Hematopoietic multipotent progenitor cell treated with erythropoietin and hydrocortisone succinate and interleukin-3 and kit ligand, for 8 days (in vitro differentiated cells): Measurements from ENCODE around the gene PEX3.
"Not testable (repeated sequence)": the region's sequence is repeated elsewhere in the genome, so short reads cannot be mapped to it uniquely, and the experiment has no call there.

Experiments used
- DNase-seq: peaks from one replicate; pipeline ENCODE4 v3.0.0-alpha.2; 2015

Gene PEX3, protein sequence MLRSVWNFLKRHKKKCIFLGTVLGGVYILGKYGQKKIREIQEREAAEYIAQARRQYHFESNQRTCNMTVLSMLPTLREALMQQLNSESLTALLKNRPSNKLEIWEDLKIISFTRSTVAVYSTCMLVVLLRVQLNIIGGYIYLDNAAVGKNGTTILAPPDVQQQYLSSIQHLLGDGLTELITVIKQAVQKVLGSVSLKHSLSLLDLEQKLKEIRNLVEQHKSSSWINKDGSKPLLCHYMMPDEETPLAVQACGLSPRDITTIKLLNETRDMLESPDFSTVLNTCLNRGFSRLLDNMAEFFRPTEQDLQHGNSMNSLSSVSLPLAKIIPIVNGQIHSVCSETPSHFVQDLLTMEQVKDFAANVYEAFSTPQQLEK

DNA sequence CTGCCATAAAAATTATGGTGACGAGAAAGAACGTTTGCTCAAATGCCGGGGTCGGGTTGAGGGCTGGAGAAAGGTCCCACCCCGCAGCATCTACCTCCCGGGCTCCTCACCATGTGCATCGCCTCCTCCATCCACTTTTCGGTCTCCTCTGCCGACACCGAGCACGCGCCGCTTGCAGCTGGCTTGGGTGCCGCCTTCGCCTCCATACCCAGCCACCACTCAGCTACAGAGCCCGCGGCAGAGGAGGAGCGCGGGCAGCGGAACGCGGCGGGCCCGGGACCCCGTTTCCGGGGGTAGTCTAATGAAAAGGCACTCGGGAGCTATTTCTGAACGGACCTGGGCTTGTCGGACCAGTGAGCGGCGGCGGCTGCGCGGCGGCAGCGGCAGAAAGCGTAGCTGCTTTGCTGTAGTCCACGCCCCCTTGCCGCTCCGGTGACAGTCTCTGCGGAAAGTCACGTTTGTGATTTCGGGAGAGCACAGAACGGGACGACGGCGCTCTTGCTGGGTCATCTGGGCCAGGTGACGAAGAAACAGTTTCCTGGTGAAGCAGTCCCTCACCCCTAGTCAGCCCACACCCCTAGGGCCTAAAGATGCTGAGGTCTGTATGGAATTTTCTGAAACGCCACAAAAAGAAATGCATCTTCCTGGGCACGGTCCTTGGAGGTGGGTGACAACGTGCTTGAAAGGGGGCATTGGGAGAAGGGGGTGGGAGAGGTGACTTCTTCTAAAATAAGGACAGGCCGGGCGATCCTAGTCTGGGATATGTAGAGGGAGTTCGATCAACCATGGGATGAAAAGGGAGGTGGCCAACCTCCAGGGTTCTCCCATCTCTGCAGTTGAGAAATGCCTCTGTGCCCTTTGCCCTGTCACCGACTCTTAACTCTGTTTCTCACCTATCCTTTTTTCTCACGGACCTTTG is at the start of gene PEX3, which contains the start of gene ADAT2:
TSS of gene PEX3 (plus strand) at position 353 of the 919 bp plus-strand sequence. CDS start at position 591, 238 bp downstream.
TSS of gene ADAT2 (minus strand) at position 243 of the 919 bp plus-strand sequence. CDS start at position 206, 37 bp downstream.
- peak; percentile 93 for DNase-seq

DNA sequence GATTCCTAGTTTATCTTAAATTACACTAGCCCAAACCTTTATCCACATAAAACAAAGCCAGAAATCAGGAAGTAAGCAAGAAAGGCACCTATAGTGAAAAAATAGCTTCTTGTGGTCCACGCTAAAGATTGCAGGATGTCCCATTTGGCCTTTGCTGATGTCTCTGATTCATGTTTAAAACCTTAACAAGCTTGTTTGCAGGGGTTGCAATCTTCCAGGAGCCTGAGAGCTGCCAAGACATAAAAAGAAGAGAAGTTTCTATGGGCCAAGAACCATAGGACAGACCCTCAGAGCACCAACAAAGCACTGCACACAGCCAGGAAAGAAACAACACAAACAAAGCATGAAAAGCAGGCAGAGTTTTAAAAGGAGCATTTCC is 49.5 kb upstream of the PEX3 start:
- DNase-seq: no peak

DNA sequence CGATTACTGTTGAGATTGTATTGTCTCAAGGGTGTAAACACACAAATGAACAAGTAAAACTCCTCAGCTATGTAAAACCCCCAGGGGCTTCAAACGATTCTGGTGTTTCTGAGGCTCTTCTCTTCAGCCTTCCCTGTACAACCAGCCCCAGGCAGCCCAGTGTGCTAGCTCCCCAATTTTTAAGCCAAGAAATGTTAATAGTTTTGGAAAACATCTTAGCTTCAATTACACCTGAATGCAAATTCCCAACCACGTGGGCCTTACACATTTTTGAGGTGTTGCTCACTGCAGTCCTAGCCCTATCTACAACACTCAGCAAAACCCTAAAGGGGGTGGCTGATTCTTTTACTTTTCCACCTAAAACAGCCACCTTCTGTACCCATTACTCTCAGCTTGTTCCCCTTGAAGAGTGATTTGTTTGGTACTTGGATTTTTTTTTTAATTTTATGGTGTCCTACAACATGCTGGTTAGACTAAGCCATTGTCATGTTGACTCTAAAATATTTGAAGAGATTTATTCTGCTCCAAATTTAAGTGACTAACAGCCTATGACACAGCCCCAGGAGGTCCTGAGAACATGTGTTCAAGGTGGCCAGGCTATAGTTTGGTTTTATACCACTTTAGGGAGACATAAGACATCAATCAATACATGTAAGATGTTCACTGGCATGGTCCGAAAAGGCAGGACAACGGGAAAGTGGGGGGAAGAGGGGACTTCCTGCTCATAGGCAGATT is 48.8 kb upstream of the PEX3 start:
- DNase-seq: no peak

DNA sequence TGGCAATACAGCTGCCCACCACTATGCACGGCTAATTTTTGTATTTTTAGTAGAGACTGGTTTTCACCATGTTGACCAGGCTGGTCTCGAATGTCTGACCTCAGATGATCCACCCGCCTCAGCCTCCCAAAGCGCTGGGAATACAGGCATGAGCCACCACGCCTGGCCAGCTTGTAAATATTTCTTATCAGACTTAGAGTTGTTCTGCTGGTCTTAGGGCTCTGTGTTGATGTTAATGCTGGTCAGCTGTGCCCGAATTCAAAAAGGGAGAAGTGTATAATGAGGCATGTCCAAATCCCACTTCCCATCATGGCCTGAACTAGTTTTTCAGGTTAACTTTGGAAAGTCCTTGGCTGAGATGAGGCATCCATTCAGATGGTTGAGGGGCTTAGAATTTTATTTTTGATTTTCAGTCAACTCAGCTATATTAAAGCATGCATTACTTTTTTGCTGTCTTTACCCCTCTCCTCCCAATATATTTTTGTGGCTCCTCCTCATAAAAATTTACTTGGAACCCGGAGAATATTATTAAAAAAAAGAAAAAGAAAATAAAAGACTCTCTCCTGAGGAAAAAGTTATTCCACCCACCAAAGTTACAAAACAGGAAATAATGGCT is 47.8 kb upstream of the PEX3 start:
- no peak for DNase-seq

DNA sequence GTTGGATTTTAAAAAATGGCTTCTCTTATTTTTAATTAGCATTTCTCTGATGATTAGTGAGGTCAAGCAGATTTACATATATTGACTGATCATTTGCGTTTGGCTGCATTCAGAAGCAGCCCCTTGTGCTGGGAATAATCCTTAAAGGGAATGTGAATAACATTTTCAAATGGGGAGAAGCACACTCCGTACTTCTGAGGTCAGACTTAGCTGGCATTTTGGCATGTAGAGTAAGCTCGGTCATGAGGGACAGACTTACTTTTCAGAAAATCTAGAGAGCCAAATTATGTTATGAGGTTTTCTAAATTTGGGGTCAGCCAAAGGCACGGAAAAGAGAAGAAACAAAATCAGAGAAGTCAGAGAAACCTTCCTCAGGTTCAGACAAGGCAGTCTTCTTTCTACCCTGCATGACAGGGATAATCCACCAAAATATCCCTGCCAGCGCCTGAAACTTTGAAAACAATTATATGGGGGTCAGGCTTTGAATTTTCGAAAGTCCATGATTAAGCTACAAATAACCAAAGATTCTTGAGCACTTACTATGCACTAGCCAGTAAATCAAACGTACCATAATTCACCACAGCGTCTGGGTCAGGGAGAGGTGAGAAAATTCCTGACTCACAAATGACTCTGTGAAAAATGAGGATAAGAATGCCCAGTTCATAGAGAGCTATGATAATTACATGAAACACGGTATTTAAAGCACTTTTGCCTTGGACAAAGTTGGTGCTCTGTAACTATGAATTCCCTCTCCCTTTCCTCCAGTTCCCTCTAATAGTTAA is 45.0 kb upstream of the PEX3 start:
- DNase-seq: no peak

DNA sequence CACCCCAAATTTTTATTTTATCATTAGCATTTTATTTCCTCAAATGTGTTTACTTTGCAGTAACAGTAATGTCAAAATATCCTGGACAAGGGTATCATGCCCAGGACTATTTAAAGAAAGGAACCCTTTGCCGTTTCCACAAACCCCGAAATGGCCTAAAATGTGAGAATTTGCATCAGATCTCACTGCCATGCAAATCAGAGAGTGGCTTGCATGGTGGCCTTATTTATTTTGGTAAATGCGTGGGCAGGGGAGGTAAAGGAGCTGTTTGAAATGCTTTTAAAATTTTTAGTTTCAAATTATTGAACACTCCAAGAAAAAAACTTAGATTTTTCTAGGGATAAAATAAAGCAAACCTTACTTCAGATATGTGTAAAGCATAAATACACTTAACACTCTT is 43.9 kb upstream of the PEX3 start:
- DNase-seq: no peak

DNA sequence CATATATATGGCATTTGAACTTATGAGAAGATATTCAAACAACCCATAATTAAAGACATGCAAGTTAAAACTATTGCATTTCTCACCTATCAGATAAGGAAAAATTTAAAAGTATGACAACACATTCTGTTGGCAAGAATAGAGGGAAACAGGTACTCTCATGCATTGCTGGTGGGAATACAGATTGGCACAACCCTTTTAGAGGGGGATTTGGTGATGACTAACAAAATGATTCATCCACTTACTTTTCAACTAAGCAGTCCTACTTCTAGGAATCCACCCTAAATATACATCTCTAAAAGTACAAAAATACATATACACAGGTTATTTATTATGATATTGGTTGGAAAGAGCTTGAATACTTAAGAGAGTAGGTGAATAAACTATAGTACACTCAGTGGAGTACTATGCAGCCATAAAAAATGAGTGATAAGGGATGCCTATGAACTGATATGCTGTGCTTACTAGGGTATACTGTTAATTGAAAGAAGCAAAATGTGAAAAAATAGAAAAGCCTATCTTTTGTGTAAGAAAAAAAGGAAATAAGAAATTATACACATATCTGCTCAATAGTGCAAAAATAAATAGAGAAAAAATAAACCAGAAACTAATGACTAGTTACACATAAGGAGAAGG is 42.3 kb upstream of the PEX3 start:
- DNase-seq: no peak

DNA sequence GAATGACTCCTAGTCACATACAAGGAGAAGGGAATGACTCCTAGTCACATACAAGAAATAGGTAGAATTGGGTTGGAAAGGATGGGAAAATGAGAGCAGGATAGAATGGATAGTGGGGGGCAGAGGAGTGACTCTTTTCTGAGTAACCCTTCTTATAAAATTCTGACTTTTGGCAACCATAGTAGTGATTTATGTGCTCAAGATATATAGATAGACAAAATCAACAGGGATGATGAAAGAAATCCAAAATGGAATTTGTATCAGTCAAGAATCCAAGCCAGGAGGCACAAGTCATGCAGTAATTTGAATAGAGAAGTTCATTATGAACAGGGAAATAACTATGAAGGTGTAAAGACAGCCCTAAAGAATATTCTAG is 41.8 kb upstream of the PEX3 start:
- DNase-seq: no peak

DNA sequence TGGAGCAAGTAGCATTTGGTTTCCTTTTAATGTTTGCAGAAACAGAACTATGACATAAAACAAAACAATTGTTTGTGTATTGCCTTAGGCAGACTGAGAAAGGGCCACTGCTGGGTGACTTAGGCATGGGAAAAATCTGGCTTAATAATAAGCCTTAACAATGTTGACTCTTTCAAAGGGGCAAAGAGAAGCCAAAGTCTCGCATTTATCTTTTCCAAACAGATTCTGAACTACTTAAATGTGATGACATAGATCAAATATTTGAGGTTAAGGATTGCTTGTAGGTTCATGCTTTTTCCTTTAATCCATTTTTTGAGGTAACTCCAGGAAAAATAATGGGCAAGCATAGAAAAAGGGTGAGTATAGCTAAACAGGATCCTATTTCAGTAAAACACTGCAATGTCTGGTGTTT is 39.7 kb upstream of the PEX3 start:
- no peak for DNase-seq

DNA sequence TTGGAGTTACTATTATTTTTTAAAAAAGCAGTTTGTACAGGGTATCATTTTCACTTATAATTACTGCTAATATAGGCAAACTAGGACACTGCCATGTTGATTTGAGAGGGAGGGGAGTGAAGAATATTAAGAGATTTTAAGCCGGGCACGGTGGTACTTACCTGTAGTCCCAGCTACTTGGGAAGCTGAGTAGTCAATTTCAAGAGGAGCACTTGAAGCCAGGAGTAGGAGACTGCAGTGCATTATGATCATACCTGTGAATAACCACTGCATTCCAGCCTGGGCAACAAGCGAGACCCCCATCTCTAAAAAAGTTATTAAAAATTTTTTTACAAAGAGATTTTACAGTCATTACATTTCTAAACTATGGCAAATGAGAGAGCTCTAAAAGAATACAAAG is 35.8 kb upstream of the PEX3 start:
- no peak for DNase-seq

DNA sequence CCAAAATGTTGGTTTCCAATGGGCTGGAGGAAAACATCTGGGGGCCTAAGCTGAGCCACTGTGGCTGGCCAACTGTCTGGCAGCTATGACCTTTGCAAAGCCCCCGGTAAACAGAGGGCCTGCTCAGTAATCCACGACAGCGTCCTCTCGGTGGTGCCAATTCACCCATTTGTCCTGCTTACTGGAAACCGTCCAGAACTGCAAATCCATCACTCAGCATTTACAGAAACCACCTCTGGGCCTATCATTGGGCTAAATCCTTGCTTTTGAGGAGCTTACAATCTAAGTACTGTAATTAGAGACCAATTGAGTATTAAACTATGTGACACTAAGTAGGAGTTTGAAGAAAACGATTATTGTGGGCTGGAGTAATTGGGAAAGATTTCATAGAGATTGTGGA is 31.1 kb upstream of the PEX3 start:
- no peak for DNase-seq

DNA sequence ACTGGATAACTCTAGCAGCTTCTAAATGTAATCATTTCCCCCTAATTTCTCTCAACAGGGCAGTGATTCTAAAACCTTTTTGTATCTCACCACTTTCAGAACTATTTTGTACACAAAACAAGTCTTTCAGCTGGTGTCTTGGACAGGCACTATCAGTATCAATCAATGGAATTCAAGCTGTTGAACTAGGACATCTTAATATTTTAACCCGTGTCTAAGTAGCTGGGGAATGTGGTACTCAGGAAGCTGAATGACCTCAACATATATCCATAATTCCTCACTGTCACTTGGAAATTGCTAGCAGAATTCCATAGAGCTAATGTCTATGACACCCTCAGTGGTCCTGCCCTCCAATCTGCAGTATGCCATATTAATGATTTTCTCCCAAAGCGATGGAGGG is 24.6 kb upstream of the PEX3 start:
- no peak for DNase-seq

DNA sequence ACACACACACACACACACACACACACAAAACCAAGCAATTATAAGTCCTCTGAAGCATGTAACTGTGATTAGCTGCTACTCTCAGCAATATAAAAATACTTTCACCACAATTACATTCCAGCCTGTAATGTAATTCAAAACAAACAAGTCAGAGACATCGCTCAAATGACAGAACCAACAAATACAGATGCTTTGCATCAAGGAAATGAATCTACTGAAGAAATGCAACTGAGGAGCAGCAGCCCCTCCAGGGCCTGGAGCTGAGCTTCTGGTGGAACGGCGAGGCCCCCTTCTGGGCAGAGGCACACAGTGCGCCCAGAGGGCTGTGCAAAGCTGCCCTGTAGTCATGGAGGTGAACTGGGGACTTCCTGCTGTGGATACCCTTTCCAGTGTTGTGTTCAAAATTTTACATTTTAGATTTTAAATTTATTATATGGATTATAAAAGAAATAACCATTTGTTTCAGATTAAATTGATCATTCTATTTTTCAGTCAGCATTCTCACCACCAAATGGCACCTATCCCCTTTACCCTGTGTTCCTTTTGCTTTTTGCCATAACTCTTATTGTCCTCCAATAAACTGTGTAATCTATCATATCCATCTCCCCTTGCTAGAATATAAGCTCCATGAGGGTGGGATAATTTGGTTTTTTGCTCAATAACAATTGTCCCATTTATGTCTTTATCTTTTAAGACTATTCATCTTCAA is 23.3 kb upstream of the PEX3 start:
- DNase-seq: peak; percentile 64

DNA sequence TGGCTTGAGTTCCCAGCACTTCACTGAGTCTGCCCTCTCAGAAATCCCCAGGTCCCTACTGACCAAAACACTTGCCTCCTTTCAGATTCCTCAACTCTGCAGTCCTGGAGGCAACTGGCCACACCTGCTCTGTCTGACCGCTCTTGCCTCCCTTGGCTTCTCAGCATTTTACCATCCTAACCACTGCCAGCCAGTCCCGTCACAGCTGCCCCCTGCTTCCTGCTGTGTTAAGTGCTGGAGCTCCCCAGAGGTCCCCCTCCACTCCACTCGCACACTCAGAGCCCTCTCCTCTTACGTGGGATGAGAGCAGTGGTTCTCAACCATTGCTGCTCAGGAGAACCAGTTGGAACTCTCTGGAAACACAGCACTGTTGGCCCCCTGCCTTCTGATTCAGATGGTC is 20.6 kb upstream of the PEX3 start:
- no peak for DNase-seq

DNA sequence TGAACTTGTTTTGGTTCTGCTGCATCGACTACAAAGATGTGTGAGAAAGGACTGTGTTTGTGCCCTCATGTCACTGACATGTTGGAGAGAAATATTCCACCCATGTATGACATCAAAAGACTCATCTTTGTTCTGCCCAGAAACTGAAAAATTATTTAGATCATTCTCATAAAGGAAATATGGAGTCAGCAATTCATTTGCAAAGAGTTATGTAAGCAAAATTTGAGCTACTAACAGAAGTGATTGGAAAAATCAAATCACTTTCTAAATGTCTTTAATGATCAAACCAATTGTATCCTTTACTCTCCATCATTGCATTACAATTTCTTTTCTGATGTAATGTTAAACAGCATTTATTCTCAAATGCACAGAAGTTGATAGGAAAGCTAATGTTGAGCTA is 19.4 kb upstream of the PEX3 start:
- DNase-seq: no peak

DNA sequence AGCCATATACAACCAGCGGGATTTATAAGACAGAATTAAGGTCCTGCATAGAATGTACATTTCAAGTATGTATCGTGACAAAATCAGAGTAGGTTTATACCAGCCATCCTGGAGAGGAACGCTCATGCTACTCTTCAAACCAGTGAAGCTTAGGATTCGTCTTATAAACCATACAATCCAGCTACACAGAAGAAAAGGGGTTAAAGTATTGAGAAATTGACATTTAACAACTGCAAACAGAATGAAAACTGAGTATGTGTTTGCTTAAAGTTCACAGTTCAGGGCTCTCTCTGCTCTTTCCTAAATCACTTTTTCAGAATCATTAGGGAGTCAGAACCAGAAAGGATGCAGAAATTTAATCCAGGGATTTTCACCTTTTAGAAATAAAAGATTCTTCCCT is 18.0 kb upstream of the PEX3 start:
- DNase-seq: no peak

DNA sequence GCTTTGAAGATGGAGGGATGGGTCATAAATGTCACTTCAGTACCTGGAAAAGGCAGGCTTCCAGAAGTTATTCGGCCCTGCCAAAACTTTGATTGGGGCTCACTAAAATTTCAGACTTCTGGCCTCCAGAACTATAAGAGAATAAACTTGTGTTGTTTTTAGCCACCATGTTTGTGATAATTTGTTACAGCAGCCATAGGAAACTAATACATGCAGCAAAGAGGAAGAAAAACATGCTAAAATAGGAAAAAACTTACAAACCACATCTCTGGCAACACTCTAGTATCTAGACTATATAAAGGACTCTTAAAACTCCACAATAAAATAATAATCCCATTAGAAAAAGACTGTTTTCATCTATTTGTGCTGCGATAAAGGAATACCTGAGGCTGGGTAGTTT is 9.6 kb upstream of the PEX3 start:
- DNase-seq: no peak

DNA sequence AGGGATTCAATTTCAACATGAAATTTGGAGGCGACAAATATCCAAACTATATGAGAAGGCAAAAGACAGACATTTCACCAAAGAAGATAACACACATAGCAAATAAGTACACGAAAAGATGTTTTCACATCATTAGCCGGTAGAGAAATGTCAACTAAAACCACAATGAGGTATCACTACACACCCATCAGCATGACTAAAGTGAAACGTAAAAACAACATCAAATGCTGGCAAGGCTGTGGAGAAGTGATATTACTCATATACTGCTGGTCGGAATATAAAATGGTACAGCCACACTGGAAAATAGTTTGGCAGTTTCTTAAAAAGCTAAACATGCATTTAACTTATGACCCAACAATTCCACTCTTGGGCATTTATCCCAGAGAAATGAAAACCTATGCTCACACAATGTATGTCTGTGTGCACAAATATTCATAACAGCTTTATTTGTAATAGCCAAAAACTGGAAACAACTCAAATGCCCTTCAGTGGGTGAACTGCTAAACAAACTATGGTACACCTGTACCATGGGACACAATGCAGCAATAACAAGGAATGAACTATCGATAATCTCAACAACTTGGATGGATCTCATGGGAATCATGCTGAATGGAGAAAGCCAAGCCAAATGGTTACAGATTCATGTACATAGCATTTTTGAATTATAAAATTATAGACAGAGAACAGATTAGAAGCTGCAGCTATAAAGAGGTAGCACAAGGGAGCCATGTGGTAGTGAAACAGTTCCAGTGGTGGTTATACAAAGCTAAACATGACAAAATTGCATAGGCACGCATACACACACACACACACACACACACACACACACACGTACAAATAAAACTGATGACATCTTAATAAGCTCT is 8.7 kb upstream of the PEX3 start:
- DNase-seq: peak; percentile 56

DNA sequence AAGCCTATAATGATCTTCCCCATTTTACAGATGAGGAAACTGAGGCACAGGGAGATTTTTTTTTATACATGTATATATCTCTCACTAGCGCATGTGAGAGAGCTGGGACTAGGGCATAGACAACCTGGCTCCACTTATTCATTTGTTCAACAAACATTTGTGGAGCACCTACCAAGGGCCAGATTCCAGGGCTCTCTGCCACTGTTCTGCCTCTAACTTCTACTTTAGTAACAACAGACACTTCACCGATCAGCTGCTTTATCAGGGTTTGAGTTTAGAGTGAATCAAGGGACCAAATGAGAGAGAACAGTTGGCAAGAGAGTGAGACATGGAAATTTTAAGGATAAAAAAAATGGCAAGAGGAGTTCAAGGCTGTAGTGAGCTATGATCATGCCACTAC is 7.5 kb upstream of the PEX3 start:
- DNase-seq: no peak

DNA sequence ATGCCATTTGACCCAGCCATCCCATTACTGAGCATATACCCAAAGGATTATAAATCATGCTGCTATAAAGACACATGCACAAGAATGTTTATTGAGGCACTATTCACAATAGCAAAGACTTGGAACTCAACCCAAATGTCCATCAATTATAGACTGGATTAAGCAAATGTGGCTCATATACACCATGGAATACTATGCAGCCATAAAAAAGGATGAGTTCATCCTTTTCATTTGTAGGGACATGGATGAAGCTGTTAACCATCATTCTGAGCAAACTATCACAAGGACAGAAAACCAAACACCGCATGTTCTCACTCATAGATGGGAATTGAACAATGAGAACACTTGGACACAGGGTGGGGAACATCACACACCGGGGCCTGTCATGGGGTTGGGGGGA is 2.7 kb upstream of the PEX3 start:
- not testable (repeated sequence) for DNase-seq
